HCT116 (cell line): ENCODE results near the gene SF3B6. TPM values are rescaled to one million over a fixed set of nuclear protein-coding genes. Genes with fewer than 3 reads are reported as not detected.
A peak's percentile ranks its signal among the peaks of the same experiment; 100 is the strongest.

ENCODE experiments used
- ATAC-seq: fragments of 200-7000 bp; cut with Tn5 transposase; 2 replicates; pipeline ENCODE4 v1.9.1; 2020; ENCODE audit warnings: mild to moderate bottlenecking, moderate library complexity
- BruUV-seq: library from RNA; stranded (reverse); fragments of 400-500 nt; replicated peaks from 2 replicates; lab custom pipeline; 2021; lab: Mats Ljungman, UMichigan
- CTCF ChIA-PET: fragments of 300-600 bp; sonication (Branson Sonifier 250); formaldehyde crosslinking; loops from one replicate; lab custom pipeline; 2021; ENCODE audit warnings: antibody characterized with exemption; lab: Charles Lee
- POLR2A ChIA-PET: fragments of 300-600, 350-600 bp; sonication (Branson Sonifier 250); formaldehyde crosslinking; loops from one replicate; lab custom pipeline; 2021; ENCODE audit warnings: antibody characterized with exemption; lab: Charles Lee
- RAD21 ChIA-PET, 2 experiments: fragments of 300-600 bp; sonication (Branson Sonifier 250); formaldehyde crosslinking; loops; one replicate each; lab custom pipeline; 2023; ENCODE audit warnings: low total read pairs in 2 of 2; ENCODE audit not compliant: uncharacterized antibody in 2 of 2, unreplicated experiment in 2 of 2, low non-redundant PET in 1 of 2; lab: Charles Lee
- DNase-seq: peaks from one replicate; pipeline ENCODE4 v3.0.0-alpha.2; 2010; ENCODE audit warnings: low read depth, low spot score
- H2AFZ ChIP-seq: fragments of 200-600 bp; shearing (Covaris generic), sonication (generic); 2 replicates; pipeline ENCODE4 v1.6.1; 2017; ENCODE audit warnings: low read depth, mixed run types, mixed read lengths, antibody characterized with exemption, low read length; ENCODE audit not compliant: poor library complexity, severe bottlenecking
- H3K27ac ChIP-seq: 2 replicates; pipeline ENCODE4 v1.5.1; 2012; ENCODE audit warnings: low read depth, low read length
- H3K27me3 ChIP-seq: fragments of 200-600 bp; sonication (generic); 2 replicates; pipeline ENCODE4 v1.6.1; 2016; ENCODE audit warnings: mixed run types, low read length, mixed read lengths; ENCODE audit not compliant: insufficient read depth
- H3K36me3 ChIP-seq, 2 experiments: fragments of 200-500 bp in 1 of 2; fragments of 200-600 bp in 1 of 2; sonication (Bioruptor generic) in 1 of 2; sonication (generic) in 1 of 2; 2 replicates each; pipeline versions ENCODE4 v1.5.1 to v1.6.1; 2014 to 2016; ENCODE audit warnings: low read length in 2 of 2, inconsistent platforms in 1 of 2, mixed read lengths in 1 of 2, mixed run types in 1 of 2; ENCODE audit not compliant: insufficient read depth in 2 of 2, control insufficient read depth in 1 of 2
- H3K4me1 ChIP-seq, 2 experiments: fragments of 200-600 bp in 1 of 2; sonication (generic) in 1 of 2; 2 replicates each; pipeline versions ENCODE4 v1.5.1 to v1.6.1; 2012 to 2017; ENCODE audit warnings: low read length in 2 of 2, inconsistent platforms in 1 of 2, mild to moderate bottlenecking in 1 of 2, mixed read lengths in 1 of 2, mixed run types in 1 of 2, moderate library complexity in 1 of 2; ENCODE audit not compliant: insufficient read depth in 2 of 2, control insufficient read depth in 1 of 2
- H3K4me2 ChIP-seq: fragments of 200-600 bp; sonication (generic); 2 replicates; pipeline ENCODE4 v1.6.1; 2017; ENCODE audit warnings: mixed run types, low read length, mixed read lengths
- H3K4me3 ChIP-seq, 2 experiments: fragments of 200-600 bp in 1 of 2; sonication (generic) in 1 of 2; replicated peaks in 1 of 2; 2 replicates each; pipeline ENCODE4 v1.5.1; 2011 to 2016; ENCODE audit warnings: low read length in 2 of 2, control low read depth in 1 of 2, low read depth in 1 of 2, mild to moderate bottlenecking in 1 of 2, mixed read lengths in 1 of 2, mixed run types in 1 of 2
- H3K79me2 ChIP-seq: fragments of 200-600 bp; sonication (generic); 2 replicates; pipeline ENCODE4 v1.6.1; 2017; ENCODE audit warnings: mild to moderate bottlenecking, mixed run types, low read length, moderate library complexity, mixed read lengths; ENCODE audit not compliant: insufficient read depth
- H3K9ac ChIP-seq: fragments of 200-600 bp; sonication (generic); 2 replicates; pipeline ENCODE4 v1.6.1; 2016; ENCODE audit warnings: low read length, mixed read lengths
- H3K9me2 ChIP-seq: fragments of 200-600 bp; sonication (generic), shearing (Covaris generic); 2 replicates; pipeline ENCODE4 v1.6.1; 2017; ENCODE audit warnings: mixed run types, mild to moderate bottlenecking, moderate library complexity; ENCODE audit not compliant: insufficient read depth
- H3K9me3 ChIP-seq, 2 experiments: fragments of 200-500 bp in 1 of 2; fragments of 200-600 bp in 1 of 2; sonication (Bioruptor generic) in 1 of 2; sonication (generic) in 1 of 2; 2 replicates each; pipeline ENCODE4 v1.6.1; 2014 to 2017; ENCODE audit warnings: low read length in 2 of 2, mixed read lengths in 2 of 2, inconsistent platforms in 1 of 2, low read depth in 1 of 2, mild to moderate bottlenecking in 1 of 2, mixed run types in 1 of 2, moderate library complexity in 1 of 2; ENCODE audit not compliant: control insufficient read depth in 1 of 2, insufficient read depth in 1 of 2
- H4K20me1 ChIP-seq: fragments of 200-600 bp; sonication (generic), shearing (Covaris generic); 2 replicates; pipeline ENCODE4 v1.6.1; 2017; ENCODE audit warnings: mixed run types, mild to moderate bottlenecking, moderate library complexity; ENCODE audit not compliant: insufficient read depth
- EGR1 ChIP-seq: IDR thresholded peaks from 2 replicates; pipeline ENCODE4 v1.6.1; 2012; ENCODE audit warnings: low read depth
- POLR2A ChIP-seq: IDR thresholded peaks from 2 replicates; pipeline ENCODE4 v1.7.0; 2011; ENCODE audit warnings: borderline replicate concordance; ENCODE audit not compliant: insufficient read depth, insufficient read length; ENCODE audit errors: extremely low read depth
- POLR2AphosphoS5 ChIP-seq: IDR thresholded peaks from 2 replicates; pipeline ENCODE4 v1.6.1; 2011; ENCODE audit warnings: mild to moderate bottlenecking, low read depth, low read length, moderate library complexity
- YY1 ChIP-seq: IDR thresholded peaks from 2 replicates; pipeline ENCODE4 v1.6.1; 2011; ENCODE audit warnings: low read length, low read depth, moderate library complexity, mild to moderate bottlenecking; ENCODE audit not compliant: insufficient replicate concordance; ENCODE audit errors: extremely low read depth
- ZFX ChIP-seq: fragments of 450-650 bp; IDR thresholded peaks from 2 replicates; pipeline ENCODE4 v1.6.1; 2017
- intact Hi-C: fragments of 100-400 bp; cut with micrococcal nuclease; formaldehyde crosslinking; loops from 2 replicates; pipeline ENCODE4 v1.10.0; 2022
- total RNA-seq: library from RNA; stranded (reverse); gene quantifications from one replicate; pipeline ENCODE4 v1.2.1, GENCODE V29; 2021; ENCODE audit not compliant: unreplicated experiment
- TF ChIP-seq, protein P1 (sequence below): IDR thresholded peaks from 2 replicates; pipeline ENCODE4 v1.6.1; 2012; ENCODE audit warnings: low read depth
- TF ChIP-seq, protein P2 (sequence below): IDR thresholded peaks from 2 replicates; pipeline ENCODE4 v1.6.1; 2011; ENCODE audit warnings: mild to moderate bottlenecking, low read length, moderate library complexity; ENCODE audit not compliant: insufficient replicate concordance; ENCODE audit errors: extremely low read depth

Gene SF3B6
- total RNA-seq, 1 experiment from 2014 or later = 129 TPM

DNA sequence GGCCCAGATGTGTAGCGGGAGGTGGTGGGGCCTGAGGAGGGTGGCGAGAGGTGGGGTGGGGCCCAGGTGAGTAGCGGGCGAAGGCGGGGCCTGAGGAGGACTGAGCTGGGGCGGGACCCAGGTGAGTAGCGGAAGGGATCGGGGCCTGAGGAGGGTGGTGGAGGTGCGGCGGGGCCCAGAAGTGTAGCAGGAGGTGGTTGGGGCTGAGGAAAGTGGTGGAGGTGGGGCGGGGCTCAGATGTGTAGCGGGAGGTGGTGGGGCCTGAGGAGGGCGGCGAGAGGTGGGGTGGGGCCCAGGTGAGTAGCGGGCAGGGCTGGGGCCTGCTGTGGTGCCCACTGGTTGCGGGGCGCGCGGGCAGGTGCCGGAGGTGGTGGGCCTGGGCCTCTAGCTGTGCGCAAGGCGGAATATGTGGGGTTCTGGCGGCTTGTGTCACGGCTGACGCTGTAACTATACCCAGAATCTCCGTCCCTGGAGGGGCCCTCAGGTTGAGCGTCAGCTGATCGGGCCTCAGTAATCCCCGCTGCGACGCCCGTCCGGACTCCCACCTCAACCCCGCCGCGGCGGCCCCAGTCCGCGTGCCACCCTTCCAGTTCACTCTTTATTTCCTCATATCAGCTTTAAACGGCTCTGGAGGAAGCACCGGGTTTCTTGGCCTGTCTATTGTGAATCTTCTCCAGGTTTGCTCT lies 866 bp upstream of the SF3B6 start:
- ATAC-seq (peak; percentile 2), DNase-seq (no peak)
- H3K9me3 ChIP-seq = no peaks in the 10 kb centered on the region
- peak overlapping the region; percentile 83 for H3K4me2 ChIP-seq
- H2AFZ ChIP-seq = no peak overlapping the region
- H3K9me2 ChIP-seq = no peaks in the 10 kb centered on the region
- no peaks in the 10 kb centered on the region for H3K27me3 ChIP-seq
- H3K4me3 ChIP-seq = peak overlapping the region; percentile 64 to 77
- intact Hi-C loops = loop anchor here (1.0 to 5.0 kb wide), 3 partner anchors 7 to 135 kb away; partner anchors contain the start of genes TP53I3 and UBXN2A
- no peaks in the 10 kb centered on the region for H4K20me1 ChIP-seq
- H3K4me1 ChIP-seq = peaks cover 4 to 15% of the 10 kb centered on the region in 2 experiments; a peak in 3 of 4 replicates
- TF ChIP-seq POLR2A (peak; percentile 36), EGR1 (no peak), POLR2AphosphoS5 (peak; percentile 89), ZFX (peak; percentile 75), YY1 (peak; percentile 19)
- TF ChIP-seq, protein P1, sequence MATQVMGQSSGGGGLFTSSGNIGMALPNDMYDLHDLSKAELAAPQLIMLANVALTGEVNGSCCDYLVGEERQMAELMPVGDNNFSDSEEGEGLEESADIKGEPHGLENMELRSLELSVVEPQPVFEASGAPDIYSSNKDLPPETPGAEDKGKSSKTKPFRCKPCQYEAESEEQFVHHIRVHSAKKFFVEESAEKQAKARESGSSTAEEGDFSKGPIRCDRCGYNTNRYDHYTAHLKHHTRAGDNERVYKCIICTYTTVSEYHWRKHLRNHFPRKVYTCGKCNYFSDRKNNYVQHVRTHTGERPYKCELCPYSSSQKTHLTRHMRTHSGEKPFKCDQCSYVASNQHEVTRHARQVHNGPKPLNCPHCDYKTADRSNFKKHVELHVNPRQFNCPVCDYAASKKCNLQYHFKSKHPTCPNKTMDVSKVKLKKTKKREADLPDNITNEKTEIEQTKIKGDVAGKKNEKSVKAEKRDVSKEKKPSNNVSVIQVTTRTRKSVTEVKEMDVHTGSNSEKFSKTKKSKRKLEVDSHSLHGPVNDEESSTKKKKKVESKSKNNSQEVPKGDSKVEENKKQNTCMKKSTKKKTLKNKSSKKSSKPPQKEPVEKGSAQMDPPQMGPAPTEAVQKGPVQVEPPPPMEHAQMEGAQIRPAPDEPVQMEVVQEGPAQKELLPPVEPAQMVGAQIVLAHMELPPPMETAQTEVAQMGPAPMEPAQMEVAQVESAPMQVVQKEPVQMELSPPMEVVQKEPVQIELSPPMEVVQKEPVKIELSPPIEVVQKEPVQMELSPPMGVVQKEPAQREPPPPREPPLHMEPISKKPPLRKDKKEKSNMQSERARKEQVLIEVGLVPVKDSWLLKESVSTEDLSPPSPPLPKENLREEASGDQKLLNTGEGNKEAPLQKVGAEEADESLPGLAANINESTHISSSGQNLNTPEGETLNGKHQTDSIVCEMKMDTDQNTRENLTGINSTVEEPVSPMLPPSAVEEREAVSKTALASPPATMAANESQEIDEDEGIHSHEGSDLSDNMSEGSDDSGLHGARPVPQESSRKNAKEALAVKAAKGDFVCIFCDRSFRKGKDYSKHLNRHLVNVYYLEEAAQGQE = no peak
- TF ChIP-seq, protein P2, sequence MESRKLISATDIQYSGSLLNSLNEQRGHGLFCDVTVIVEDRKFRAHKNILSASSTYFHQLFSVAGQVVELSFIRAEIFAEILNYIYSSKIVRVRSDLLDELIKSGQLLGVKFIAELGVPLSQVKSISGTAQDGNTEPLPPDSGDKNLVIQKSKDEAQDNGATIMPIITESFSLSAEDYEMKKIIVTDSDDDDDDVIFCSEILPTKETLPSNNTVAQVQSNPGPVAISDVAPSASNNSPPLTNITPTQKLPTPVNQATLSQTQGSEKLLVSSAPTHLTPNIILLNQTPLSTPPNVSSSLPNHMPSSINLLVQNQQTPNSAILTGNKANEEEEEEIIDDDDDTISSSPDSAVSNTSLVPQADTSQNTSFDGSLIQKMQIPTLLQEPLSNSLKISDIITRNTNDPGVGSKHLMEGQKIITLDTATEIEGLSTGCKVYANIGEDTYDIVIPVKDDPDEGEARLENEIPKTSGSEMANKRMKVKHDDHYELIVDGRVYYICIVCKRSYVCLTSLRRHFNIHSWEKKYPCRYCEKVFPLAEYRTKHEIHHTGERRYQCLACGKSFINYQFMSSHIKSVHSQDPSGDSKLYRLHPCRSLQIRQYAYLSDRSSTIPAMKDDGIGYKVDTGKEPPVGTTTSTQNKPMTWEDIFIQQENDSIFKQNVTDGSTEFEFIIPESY = peak; percentile 57
- TF ChIP-seq, all 23 proteins: peak for 5
- Histone ChIP-seq H3K79me2 (peaks cover 41% of the 10 kb centered on the region), H3K36me3 (peaks cover 18 to 20% of the 10 kb centered on the region in 2 experiments; a peak in 3 of 4 replicates), H3K9ac (peak overlapping the region; percentile 74), H3K27ac (peak overlapping the region; percentile 81)
- ChIA-PET POLR2A (interaction anchor here (0.7 to 2.9 kb wide), 11 partner anchors 7 to 150 kb away, joined by 3 to 32 read pairs (median 4); partner anchors contain the start of genes ATAD2B, FKBP1B, TP53I3 and WDCP), CTCF (interaction anchor here (1.0 to 1.7 kb wide), 4 partner anchors 8 to 252 kb away, joined by 3 to 10 read pairs (median 8); partner anchors contain the start of genes ATAD2B and TP53I3), RAD21 (interaction anchor here (0.6 to 1.6 kb wide), 4 partner anchors 30 to 253 kb away, joined by 3 to 6 read pairs (median 4); partner anchors contain the start of genes ATAD2B (in 1 of the 2) and WDCP (in 1 of the 2))
- TSS peak; percentile 63 for BruUV-seq
